Measurements from ENCODE around the gene MAPK10. TPM values are rescaled to one million over a fixed set of nuclear protein-coding genes. Genes with fewer than 3 reads are reported as not detected.

The MAPK10 gene
- total RNA-seq, 1 experiment from 2014 or later, result 5.3 TPM

GRCh38 chr4:86235549-86235948 lies 124.3 kb downstream of the MAPK10 start:
- no peak for TF ChIP-seq CTCF (IDR thresholded peaks at IDR 0.05; ENCODE audit: unreplicated experiment)
- ChIA-PET POLR2A (no interaction called here), CTCF (no interaction called here)
- DNase-seq (ENCODE audit: unreplicated experiment), result no peak
- Mint-ChIP-seq H3K27ac (ENCODE audit: low read depth, unreplicated experiment) (no peak overlapping the region), H3K4me1 (ENCODE audit: insufficient read depth, unreplicated experiment) (peaks cover 7% of the 10 kb centered on the region), H3K27me3 (ENCODE audit: insufficient read depth, unreplicated experiment) (no peaks in the 10 kb centered on the region), H3K9me3 (ENCODE audit: unreplicated experiment) (peaks cover 36% of the 10 kb centered on the region), H3K36me3 (ENCODE audit: insufficient read depth, unreplicated experiment) (no peaks in the 10 kb centered on the region), H3K4me3 (ENCODE audit: unreplicated experiment) (no peak overlapping the region)
- intact Hi-C loops (cut with micrococcal nuclease), result no loop called here
- no TSS peak for BruUV-seq (replicated peaks)

GRCh38 chr4:86233681-86234080 lies 126.2 kb downstream of the MAPK10 start:
- peaks cover 7% of the 10 kb centered on the region for H3K4me1 Mint-ChIP-seq (ENCODE audit: insufficient read depth, unreplicated experiment)
- ChIA-PET POLR2A (interaction anchor here (0.7 kb wide), 1 partner anchor 1267 kb away, joined by 3 read pairs; no protein-coding TSS in a partner anchor), CTCF (interaction anchor here (1.0 to 2.3 kb wide), 2 partner anchors 11 to 190 kb away, joined by 5 to 19 read pairs; no protein-coding TSS in a partner anchor)
- peak overlapping the region; percentile 39 for H3K27ac Mint-ChIP-seq (ENCODE audit: low read depth, unreplicated experiment)
- intact Hi-C loops (cut with micrococcal nuclease), result no loop called here
- H3K9me3 Mint-ChIP-seq (ENCODE audit: unreplicated experiment), result peaks cover 20% of the 10 kb centered on the region
- no peak for DNase-seq (ENCODE audit: unreplicated experiment)
- BruUV-seq (replicated peaks), result no TSS peak
- no peaks in the 10 kb centered on the region for H3K36me3 Mint-ChIP-seq (ENCODE audit: insufficient read depth, unreplicated experiment)
- H3K4me3 Mint-ChIP-seq (ENCODE audit: unreplicated experiment), result no peak overlapping the region
- H3K27me3 Mint-ChIP-seq (ENCODE audit: insufficient read depth, unreplicated experiment), result no peaks in the 10 kb centered on the region
- TF ChIP-seq CTCF (IDR thresholded peaks at IDR 0.05; ENCODE audit: unreplicated experiment), result no peak

- no peak overlapping the region for H3K27ac Mint-ChIP-seq (ENCODE audit: low read depth, unreplicated experiment)
- POLR2A ChIA-PET, result interaction anchor here (0.7 kb wide), 1 partner anchor 1266 kb away, joined by 3 read pairs; no protein-coding TSS in a partner anchor
Measured at GRCh38 chr4:86233090-86233489, 126.8 kb downstream of the MAPK10 start.

GRCh38 chr4:86223472-86223871 lies 136.4 kb downstream of the MAPK10 start:
- DNase-seq (ENCODE audit: unreplicated experiment), result peak; percentile 63
- no TSS peak for BruUV-seq (replicated peaks)
- Mint-ChIP-seq H3K4me3 (ENCODE audit: unreplicated experiment) (no peak overlapping the region), H3K27ac (ENCODE audit: low read depth, unreplicated experiment) (peak overlapping the region; percentile 41), H3K4me1 (ENCODE audit: insufficient read depth, unreplicated experiment) (peaks cover 20% of the 10 kb centered on the region), H3K36me3 (ENCODE audit: insufficient read depth, unreplicated experiment) (no peaks in the 10 kb centered on the region), H3K9me3 (ENCODE audit: unreplicated experiment) (no peaks in the 10 kb centered on the region), H3K27me3 (ENCODE audit: insufficient read depth, unreplicated experiment) (no peaks in the 10 kb centered on the region)
- ChIA-PET CTCF (interaction anchor here (0.6 to 3.1 kb wide), 12 partner anchors 9 to 1173 kb away, joined by 3 to 19 read pairs (median 4); no protein-coding TSS in a partner anchor), POLR2A (no interaction called here)
- TF ChIP-seq CTCF (IDR thresholded peaks at IDR 0.05; ENCODE audit: unreplicated experiment), result peak; percentile 61
- intact Hi-C loops (cut with micrococcal nuclease), result loop anchor here (1.0 to 2.0 kb wide), 3 partner anchors 179 to 427 kb away; no protein-coding TSS in a partner anchor

More at GRCh38 chr4:86233090-86233489, 126.8 kb downstream of the MAPK10 start:
- peaks cover 7% of the 10 kb centered on the region for H3K4me1 Mint-ChIP-seq (ENCODE audit: insufficient read depth, unreplicated experiment)
- CTCF ChIA-PET, result interaction anchor here (0.6 to 2.3 kb wide), 3 partner anchors 10 to 327 kb away, joined by 3 to 19 read pairs (median 5); no protein-coding TSS in a partner anchor
- H3K27me3 Mint-ChIP-seq (ENCODE audit: insufficient read depth, unreplicated experiment), result no peaks in the 10 kb centered on the region
- no peak for DNase-seq (ENCODE audit: unreplicated experiment)
- no peak overlapping the region for H3K4me3 Mint-ChIP-seq (ENCODE audit: unreplicated experiment)
- no peaks in the 10 kb centered on the region for H3K36me3 Mint-ChIP-seq (ENCODE audit: insufficient read depth, unreplicated experiment)
- no TSS peak for BruUV-seq (replicated peaks)
- intact Hi-C loops (cut with micrococcal nuclease), result no loop called here
- no peak for TF ChIP-seq CTCF (IDR thresholded peaks at IDR 0.05; ENCODE audit: unreplicated experiment)
- H3K9me3 Mint-ChIP-seq (ENCODE audit: unreplicated experiment), result peaks cover 14% of the 10 kb centered on the region
